ENCODE measurements around the gene ATP11A. TPM values are rescaled to one million over a fixed set of nuclear protein-coding genes. Genes with fewer than 3 reads are reported as not detected.

The ATP11A gene
- total RNA-seq, 1 experiment from 2014 or later = 42.5 TPM

GRCh38 chr13:112818040-112818697 is 128.3 kb downstream of the ATP11A start:
- DNase-seq (ENCODE audit: low spot score) = no peak

DNA sequence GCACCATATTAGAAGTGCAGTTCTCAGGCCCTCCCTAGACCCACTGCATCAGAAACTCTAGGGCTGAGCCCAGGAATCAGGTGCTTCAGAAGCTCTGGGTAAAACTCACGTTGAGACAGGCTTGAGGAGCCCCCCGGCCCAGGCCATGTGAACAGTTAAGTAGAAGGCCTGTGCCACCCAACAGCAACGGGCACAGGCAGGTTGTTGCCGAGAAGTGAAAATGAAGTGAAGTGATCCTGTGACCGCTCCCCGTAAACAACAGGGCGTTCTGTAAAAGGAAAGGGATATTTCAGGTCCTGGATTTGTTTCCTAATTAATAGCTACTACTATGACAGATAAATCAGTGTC is 128.8 kb downstream of the ATP11A start:
- no peak for DNase-seq (ENCODE audit: low spot score)

- DNase-seq (ENCODE audit: low spot score) = no peak
Measured at GRCh38 chr13:112819111-112819510, 129.3 kb downstream of the ATP11A start.

DNA sequence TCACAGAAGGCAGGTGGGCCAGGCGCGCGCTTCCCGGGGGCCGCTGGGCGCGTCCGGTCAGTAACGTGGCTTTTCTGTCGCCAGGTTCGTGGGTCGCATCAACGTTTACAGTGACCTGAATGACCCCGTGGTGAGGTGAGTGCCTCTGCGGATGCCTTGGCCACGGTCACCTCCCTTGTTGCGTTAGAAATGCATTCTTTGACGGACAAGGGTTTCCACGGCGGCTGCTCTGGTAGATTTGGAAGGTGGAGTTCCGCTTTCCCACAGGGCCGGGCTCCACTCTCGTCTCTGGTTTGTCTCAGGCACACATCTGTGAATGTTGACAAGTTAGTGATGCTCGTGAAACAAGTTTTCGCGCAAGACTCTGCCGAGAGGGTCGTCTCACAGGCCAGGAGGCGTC is 130.0 kb downstream of the ATP11A start:
- DNase-seq (ENCODE audit: low spot score) = no peak

GRCh38 chr13:112820318-112820717 is 130.5 kb downstream of the ATP11A start:
- DNase-seq (ENCODE audit: low spot score) = no peak

DNA sequence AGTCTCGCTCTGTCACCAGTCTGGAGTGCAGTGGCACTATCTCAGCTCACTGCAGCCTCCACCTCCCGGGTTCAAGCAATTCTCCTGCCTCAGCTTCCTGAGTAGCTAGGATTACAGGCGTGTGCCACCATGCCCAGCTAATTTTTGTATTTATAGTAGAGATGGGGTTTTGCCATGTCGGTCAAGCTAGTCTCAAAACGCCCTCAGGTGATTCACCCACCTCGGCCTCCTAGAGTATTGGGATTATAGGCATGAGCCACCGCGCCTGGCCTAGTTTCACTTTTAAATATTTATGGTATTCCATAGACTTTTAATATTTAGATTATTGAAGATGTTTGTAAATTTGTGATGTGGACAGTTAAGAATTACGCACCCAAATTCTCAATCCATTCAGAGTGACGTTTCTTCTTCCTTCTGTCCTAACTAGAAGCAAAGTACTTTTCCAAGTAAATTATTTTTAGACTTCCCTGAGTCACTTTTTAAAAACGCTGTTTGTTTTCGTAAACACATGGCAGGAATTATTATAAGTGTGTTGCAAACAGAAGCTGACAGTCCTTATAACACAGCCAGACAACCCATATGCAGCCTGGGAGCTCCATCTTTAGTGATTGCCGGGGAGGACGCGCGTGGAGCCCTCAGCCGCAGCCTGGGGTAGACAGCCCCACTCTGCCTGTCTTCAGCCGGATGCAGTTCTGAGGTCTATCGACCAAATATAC is 131.7 kb downstream of the ATP11A start:
- no peak for DNase-seq (ENCODE audit: low spot score)

DNA sequence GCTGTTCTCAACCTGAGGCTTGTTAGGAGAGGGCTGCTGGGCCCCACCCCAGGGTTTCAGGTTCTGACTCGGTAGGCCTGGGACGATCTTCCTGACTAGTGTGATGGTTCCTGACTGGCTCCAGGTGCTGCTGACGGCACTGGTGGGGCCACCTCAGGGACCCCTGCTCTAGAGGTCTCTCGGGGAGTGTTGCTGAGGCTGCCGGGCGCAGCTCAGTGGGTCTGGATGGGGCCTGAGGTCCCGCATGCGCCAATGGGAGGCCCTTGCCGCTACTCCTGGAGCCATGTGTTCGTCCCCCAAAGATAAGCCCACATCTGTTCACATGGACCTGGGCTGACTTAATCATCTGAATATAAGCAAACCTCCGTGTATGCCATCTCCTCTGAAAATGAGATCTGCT is 133.0 kb downstream of the ATP11A start:
- DNase-seq (ENCODE audit: low spot score) = no peak

- no peak for DNase-seq (ENCODE audit: low spot score)
Measured at GRCh38 chr13:112824429-112824828, 134.6 kb downstream of the ATP11A start.

GRCh38 chr13:112825071-112825470 is 135.2 kb downstream of the ATP11A start:
- no peak for DNase-seq (ENCODE audit: low spot score)

DNA sequence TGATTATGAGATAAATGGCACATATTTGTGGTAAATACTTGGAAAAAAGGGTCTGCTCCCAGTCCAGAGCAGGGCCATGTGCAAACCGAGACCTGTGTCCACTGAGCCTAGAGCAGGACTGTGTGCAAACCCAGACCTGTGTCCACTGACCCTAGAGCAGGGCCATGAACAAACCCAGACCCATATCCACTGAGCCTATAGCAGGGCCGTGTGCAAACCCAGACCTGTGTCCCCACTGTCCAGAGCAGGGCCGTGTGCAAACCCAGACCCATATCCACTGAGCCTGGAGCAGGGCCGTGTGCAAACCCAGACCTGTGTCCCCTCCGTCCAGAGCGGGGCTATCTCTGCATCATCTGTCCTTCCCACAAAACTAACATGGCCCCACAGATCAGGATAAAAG is 136.0 kb downstream of the ATP11A start:
- no peak for DNase-seq (ENCODE audit: low spot score)

DNA sequence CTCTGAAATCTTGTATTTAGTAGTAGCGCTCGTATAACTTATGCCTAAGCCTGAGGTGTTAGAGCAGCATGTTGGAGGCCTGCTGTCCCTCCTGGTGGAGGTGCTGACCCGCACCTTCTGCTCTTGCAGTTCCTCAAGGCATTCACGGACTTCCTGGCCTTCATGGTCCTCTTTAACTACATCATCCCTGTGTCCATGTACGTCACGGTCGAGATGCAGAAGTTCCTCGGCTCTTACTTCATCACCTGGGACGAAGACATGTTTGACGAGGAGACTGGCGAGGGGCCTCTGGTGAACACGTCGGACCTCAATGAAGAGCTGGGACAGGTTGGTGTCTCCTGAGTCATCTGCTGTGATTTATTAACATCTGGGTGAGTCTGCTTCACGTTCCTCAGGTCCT is 136.7 kb downstream of the ATP11A start:
- no peak for DNase-seq (ENCODE audit: low spot score)

GRCh38 chr13:112828082-112828699 is 138.4 kb downstream of the ATP11A start:
- DNase-seq (ENCODE audit: low spot score) = no peak

- no peak for DNase-seq (ENCODE audit: low spot score)
Measured at GRCh38 chr13:112828756-112829155, 138.9 kb downstream of the ATP11A start.

GRCh38 chr13:112831196-112831595 is 141.4 kb downstream of the ATP11A start:
- DNase-seq (ENCODE audit: low spot score) = no peak

GRCh38 chr13:112831801-112832200 is 142.0 kb downstream of the ATP11A start:
- DNase-seq (ENCODE audit: low spot score) = no peak

DNA sequence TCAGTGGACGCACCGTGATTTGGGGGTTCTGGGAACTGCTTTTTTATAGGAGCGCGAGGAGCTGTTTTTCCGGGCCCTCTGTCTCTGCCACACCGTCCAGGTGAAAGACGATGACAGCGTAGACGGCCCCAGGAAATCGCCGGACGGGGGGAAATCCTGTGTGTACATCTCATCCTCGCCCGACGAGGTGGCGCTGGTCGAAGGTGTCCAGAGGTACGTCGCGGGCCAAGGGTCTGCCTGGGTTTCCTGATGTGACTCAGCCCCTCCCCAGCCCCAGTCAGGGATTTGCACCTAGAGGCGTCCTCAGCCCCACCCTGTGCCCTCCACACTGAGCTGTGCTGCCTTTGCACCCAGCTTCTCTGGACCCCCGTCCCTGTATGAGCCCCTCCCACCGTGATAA is 143.0 kb downstream of the ATP11A start:
- no peak for DNase-seq (ENCODE audit: low spot score)

DNA sequence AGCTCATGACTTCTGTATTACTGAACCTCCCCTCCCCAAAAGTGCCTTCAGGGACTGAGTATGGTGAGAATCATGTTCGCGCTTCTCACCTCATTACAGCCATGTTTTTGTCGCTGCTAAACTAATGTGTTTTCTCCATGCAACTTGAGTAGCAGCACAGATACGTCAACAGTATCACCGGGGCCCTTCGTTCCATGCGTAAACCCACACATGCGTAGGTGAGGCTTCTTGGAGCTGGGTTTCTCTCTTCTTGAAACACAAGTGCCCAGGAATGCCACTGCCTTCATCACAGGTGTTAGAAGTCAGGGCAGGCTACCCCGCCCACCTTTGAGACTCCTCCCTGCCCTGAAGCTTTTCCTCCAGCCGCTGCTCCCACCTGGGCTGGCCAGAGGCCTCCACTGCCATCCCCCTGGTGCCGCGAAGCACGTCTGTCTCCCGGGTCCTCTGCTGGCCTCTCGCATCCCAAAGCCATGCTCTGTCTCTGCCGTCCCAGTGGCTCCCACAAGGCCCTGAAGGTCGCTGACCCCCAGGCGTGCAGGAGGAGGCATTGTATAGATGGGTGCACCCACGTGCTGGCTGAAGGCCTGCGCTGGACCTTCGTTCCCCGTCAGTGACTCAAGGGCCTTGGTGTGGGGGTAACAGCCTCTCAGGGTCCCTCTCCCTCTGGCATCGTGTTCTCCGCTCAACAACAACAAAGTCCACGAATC is 143.9 kb downstream of the ATP11A start:
- DNase-seq (ENCODE audit: low spot score) = no peak

- no peak for DNase-seq (ENCODE audit: low spot score)
Measured at GRCh38 chr13:112835344-112835743, 145.5 kb downstream of the ATP11A start.

DNA sequence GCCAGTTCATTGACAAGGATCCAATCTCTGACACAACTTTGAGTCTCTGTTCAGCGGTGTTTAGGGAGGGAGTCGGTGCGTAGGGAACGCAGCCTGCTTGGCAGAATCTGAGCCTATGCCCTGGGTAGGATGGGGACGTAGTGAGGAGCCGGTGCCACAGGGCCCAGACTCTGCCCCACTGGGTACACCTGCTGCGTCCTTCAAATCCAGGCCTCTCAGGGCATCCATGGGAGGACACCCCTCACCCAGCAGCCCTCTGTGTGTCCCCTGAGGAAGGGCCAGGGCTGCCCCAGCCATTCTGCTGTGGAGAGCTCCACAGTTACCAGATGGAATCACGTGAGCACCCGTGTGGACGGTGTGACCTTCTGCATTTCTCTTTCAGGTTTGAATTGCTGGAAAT is 146.0 kb downstream of the ATP11A start:
- DNase-seq (ENCODE audit: low spot score) = no peak

DNA sequence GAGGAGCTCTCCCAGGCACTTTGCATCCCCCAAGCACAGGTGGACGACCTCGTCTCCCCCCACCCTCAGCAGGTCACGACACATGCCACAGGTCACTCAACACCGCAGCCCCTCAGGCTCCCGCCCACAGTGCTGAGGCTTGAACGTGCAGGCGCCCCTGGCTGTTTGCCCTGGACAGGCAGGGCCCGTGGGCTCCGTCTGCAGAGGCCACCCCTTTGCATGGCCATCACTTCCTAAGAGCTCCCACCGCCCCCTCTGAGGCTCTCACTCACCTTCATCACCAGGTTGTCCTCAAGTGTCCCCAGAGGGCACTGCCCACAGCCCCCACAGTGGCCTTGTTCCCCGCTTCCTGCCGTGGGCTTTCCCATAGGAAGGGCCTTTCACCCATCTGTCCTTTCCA is 147.1 kb downstream of the ATP11A start:
- DNase-seq (ENCODE audit: low spot score) = no peak

DNA sequence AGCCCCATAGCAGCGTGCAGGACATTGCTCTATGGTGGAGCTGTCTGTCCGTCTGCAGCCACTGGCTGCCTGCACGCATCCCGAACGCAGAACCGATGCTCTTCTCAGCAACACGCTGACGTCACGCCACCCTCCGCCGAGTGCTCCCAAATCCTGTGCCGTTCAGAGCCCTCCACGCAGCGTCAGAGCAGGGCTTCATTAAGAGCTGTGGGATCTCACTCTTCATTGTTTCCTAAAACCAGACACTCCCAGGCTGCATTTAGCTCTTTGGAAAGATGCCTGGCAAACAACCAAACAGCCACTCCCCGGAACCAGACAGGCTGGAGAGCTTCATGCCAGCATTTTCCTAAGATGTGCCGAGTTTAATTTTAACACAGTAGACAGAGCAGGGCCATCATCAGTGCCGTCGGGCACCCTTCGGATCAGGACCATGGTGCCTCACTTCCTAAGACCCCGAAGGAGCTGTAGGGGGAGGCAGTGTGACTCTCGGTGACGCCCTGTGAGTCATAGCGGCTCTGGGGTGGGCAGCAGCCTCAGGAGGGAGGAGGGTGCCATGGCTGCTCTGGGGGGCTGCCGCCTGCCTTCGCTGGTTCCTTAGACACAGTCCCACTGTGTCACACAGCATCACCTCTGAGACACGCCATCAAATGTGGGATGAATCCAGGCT is 147.7 kb downstream of the ATP11A start:
- no peak for DNase-seq (ENCODE audit: low spot score)
